ENCODE measurements around the gene IL7R. TPM values are rescaled to one million over a fixed set of nuclear protein-coding genes. Genes with fewer than 3 reads are reported as not detected.

Gene IL7R
- total RNA-seq, 1 experiment from 2014 or later: not detected

- Histone ChIP-seq H3K4me1 (no peaks in the 10 kb centered on the region), H3K4me3 (ENCODE audit: low read depth, low read length) (no peak overlapping the region), H3K9me3 (no peaks in the 10 kb centered on the region), H3K36me3 (ENCODE audit: control insufficient read depth, insufficient read depth, low read length) (no peaks in the 10 kb centered on the region), H3K27me3 (replicated peaks; ENCODE audit: control insufficient read depth, insufficient read depth, low read length) (no peaks in the 10 kb centered on the region)
- DNase-seq: no peak
- no peaks in the 10 kb centered on the region for H3K4me1 Mint-ChIP-seq (ENCODE audit: low read depth, unreplicated experiment)
- ChIA-PET POLR2A (no interaction called here), CTCF (no interaction called here)
- intact Hi-C loops (cut with micrococcal nuclease; ENCODE audit: unreplicated experiment): no loop called here
- no peak overlapping the region for H3K27ac Mint-ChIP-seq (ENCODE audit: unreplicated experiment)
- H3K27me3 Mint-ChIP-seq (ENCODE audit: insufficient read depth, unreplicated experiment): peaks cover 6% of the 10 kb centered on the region
- no peaks in the 10 kb centered on the region for H3K9me3 Mint-ChIP-seq (ENCODE audit: unreplicated experiment)
- TF ChIP-seq CTCF (IDR thresholded peaks at IDR 0.05; ENCODE audit: insufficient read depth in 1 of 2, low read depth in 1 of 2, low read length in 1 of 2, severe bottlenecking in 1 of 2, unreplicated experiment in 1 of 2): no peak
- no TSS peak for BruUV-seq (replicated peaks)
- no peaks in the 10 kb centered on the region for H3K36me3 Mint-ChIP-seq (ENCODE audit: insufficient read depth, unreplicated experiment)
- no peak overlapping the region for H3K4me3 Mint-ChIP-seq (ENCODE audit: unreplicated experiment)
These were observed 21.4 kb downstream of the IL7R start for GRCh38 chr5:35878079-35878478.

GRCh38 chr5:35879096-35879495 is 22.4 kb downstream of the IL7R start:
- H3K27ac Mint-ChIP-seq (ENCODE audit: unreplicated experiment): no peak overlapping the region
- POLR2A ChIA-PET: no interaction called here
- no peaks in the 10 kb centered on the region for H3K4me1 Mint-ChIP-seq (ENCODE audit: low read depth, unreplicated experiment)
- H3K4me1 ChIP-seq: no peaks in the 10 kb centered on the region
- TF ChIP-seq CTCF (IDR thresholded peaks at IDR 0.05; ENCODE audit: insufficient read depth in 1 of 2, low read depth in 1 of 2, low read length in 1 of 2, severe bottlenecking in 1 of 2, unreplicated experiment in 1 of 2): no peak
- no peaks in the 10 kb centered on the region for H3K27me3 ChIP-seq (replicated peaks; ENCODE audit: control insufficient read depth, insufficient read depth, low read length)
- no TSS peak for BruUV-seq (replicated peaks)
- no peak overlapping the region for H3K4me3 Mint-ChIP-seq (ENCODE audit: unreplicated experiment)
- intact Hi-C loops (cut with micrococcal nuclease; ENCODE audit: unreplicated experiment): no loop called here
- peaks cover 10% of the 10 kb centered on the region for H3K27me3 Mint-ChIP-seq (ENCODE audit: insufficient read depth, unreplicated experiment)
- no peak for DNase-seq
- H3K9me3 ChIP-seq: no peaks in the 10 kb centered on the region
- H3K36me3 ChIP-seq (ENCODE audit: control insufficient read depth, insufficient read depth, low read length): no peaks in the 10 kb centered on the region
- CTCF ChIA-PET: no interaction called here
- H3K4me3 ChIP-seq (ENCODE audit: low read depth, low read length): no peak overlapping the region
- H3K36me3 Mint-ChIP-seq (ENCODE audit: insufficient read depth, unreplicated experiment): no peaks in the 10 kb centered on the region
- no peaks in the 10 kb centered on the region for H3K9me3 Mint-ChIP-seq (ENCODE audit: unreplicated experiment)

GRCh38 chr5:35879649-35880048 is 23.0 kb downstream of the IL7R start:
- BruUV-seq (replicated peaks): no TSS peak
- no peaks in the 10 kb centered on the region for H3K9me3 Mint-ChIP-seq (ENCODE audit: unreplicated experiment)
- Histone ChIP-seq H3K4me1 (no peaks in the 10 kb centered on the region), H3K27me3 (replicated peaks; ENCODE audit: control insufficient read depth, insufficient read depth, low read length) (no peaks in the 10 kb centered on the region), H3K4me3 (ENCODE audit: low read depth, low read length) (no peak overlapping the region), H3K36me3 (ENCODE audit: control insufficient read depth, insufficient read depth, low read length) (no peaks in the 10 kb centered on the region), H3K9me3 (no peaks in the 10 kb centered on the region)
- DNase-seq: no peak
- peaks cover 12% of the 10 kb centered on the region for H3K27me3 Mint-ChIP-seq (ENCODE audit: insufficient read depth, unreplicated experiment)
- ChIA-PET CTCF (no interaction called here), POLR2A (no interaction called here)
- TF ChIP-seq CTCF (IDR thresholded peaks at IDR 0.05; ENCODE audit: insufficient read depth in 1 of 2, low read depth in 1 of 2, low read length in 1 of 2, severe bottlenecking in 1 of 2, unreplicated experiment in 1 of 2): no peak
- H3K36me3 Mint-ChIP-seq (ENCODE audit: insufficient read depth, unreplicated experiment): no peaks in the 10 kb centered on the region
- intact Hi-C loops (cut with micrococcal nuclease; ENCODE audit: unreplicated experiment): no loop called here
- no peaks in the 10 kb centered on the region for H3K4me1 Mint-ChIP-seq (ENCODE audit: low read depth, unreplicated experiment)
- no peak overlapping the region for H3K4me3 Mint-ChIP-seq (ENCODE audit: unreplicated experiment)
- no peak overlapping the region for H3K27ac Mint-ChIP-seq (ENCODE audit: unreplicated experiment)

Data from Caco-2 (cell line).